Liver (tissue), 9 donors: ENCODE data around the gene ST3GAL5. TPM values are rescaled to one million over a fixed set of nuclear protein-coding genes. Genes with fewer than 3 reads are reported as not detected.

ENCODE experiments used
- DNase-seq: peaks from one replicate; pipeline ENCODE4 v3.0.0-alpha.2; 2017; ENCODE audit warnings: low spot score
- H3K27ac ChIP-seq, 2 donors: one replicate each; pipeline ENCODE4 v1.7.0; 2013; ENCODE audit warnings: inconsistent platforms in 2 of 2, low read length in 2 of 2, control low read depth in 1 of 2, low read depth in 1 of 2, mild to moderate bottlenecking in 1 of 2
- H3K27me3 ChIP-seq, 4 donors: one replicate each; pipeline versions ENCODE4 v1.6.1 to v1.7.0; 2013; ENCODE audit warnings: low read length in 3 of 4, inconsistent platforms in 1 of 4, mild to moderate bottlenecking in 1 of 4, moderate library complexity in 1 of 4; ENCODE audit not compliant: control insufficient read depth in 4 of 4, insufficient read depth in 4 of 4
- H3K36me3 ChIP-seq, 4 donors: one replicate each; pipeline versions ENCODE4 v1.6.1 to v1.7.0; 2013; ENCODE audit warnings: low read length in 3 of 4, mild to moderate bottlenecking in 3 of 4, low read depth in 1 of 4, moderate library complexity in 1 of 4; ENCODE audit not compliant: control insufficient read depth in 4 of 4, insufficient read depth in 3 of 4
- H3K4me1 ChIP-seq, 4 donors: one replicate each; pipeline versions ENCODE4 v1.6.1 to v1.7.0; 2013; ENCODE audit warnings: low read length in 3 of 4, mild to moderate bottlenecking in 3 of 4, moderate library complexity in 1 of 4; ENCODE audit not compliant: control insufficient read depth in 4 of 4, insufficient read depth in 4 of 4
- H3K4me3 ChIP-seq, 3 donors: one replicate each; pipeline versions ENCODE4 v1.6.1 to v1.7.0; 2013; ENCODE audit warnings: low read length in 3 of 3, control low read depth in 1 of 3, low read depth in 1 of 3, mild to moderate bottlenecking in 1 of 3
- H3K9ac ChIP-seq, 2 donors: one replicate each; pipeline ENCODE4 v1.7.0; 2013; ENCODE audit warnings: low read length in 2 of 2, mild to moderate bottlenecking in 2 of 2, moderate library complexity in 2 of 2, control low read depth in 1 of 2, low read depth in 1 of 2
- H3K9me3 ChIP-seq, 4 donors: one replicate each; pipeline versions ENCODE4 v1.6.1 to v1.7.0; 2013; ENCODE audit warnings: low read length in 3 of 4; ENCODE audit not compliant: control insufficient read depth in 4 of 4
- ATF3 ChIP-seq: IDR thresholded peaks from 2 replicates; pipeline ENCODE4 v1.6.1; 2016; ENCODE audit warnings: antibody characterized with exemption
- EGR1 ChIP-seq, 2 donors: IDR thresholded peaks; 2 replicates each; pipeline ENCODE4 v1.6.1; 2016 to 2018; ENCODE audit warnings: antibody characterized with exemption in 2 of 2, low read depth in 2 of 2
- FOXA2 ChIP-seq: IDR thresholded peaks from 2 replicates; pipeline ENCODE4 v1.6.1; 2016; ENCODE audit warnings: antibody characterized with exemption
- GABPA ChIP-seq, 2 donors: IDR thresholded peaks in 1 of 2; conservative IDR thresholded peaks in 1 of 2; 2 replicates each; pipeline ENCODE4 v1.6.1; 2016; ENCODE audit warnings: antibody characterized with exemption in 2 of 2, mild to moderate bottlenecking in 1 of 2, moderate library complexity in 1 of 2
- HNF4A ChIP-seq, 2 donors: conservative IDR thresholded peaks; 2 replicates each; pipeline ENCODE4 v1.6.1; 2016; ENCODE audit warnings: antibody characterized with exemption in 2 of 2, mild to moderate bottlenecking in 2 of 2
- JUND ChIP-seq, 2 donors: IDR thresholded peaks; 2 replicates each; pipeline ENCODE4 v1.6.1; 2016; ENCODE audit warnings: antibody characterized with exemption in 2 of 2
- MAX ChIP-seq: IDR thresholded peaks from 2 replicates; pipeline ENCODE4 v1.6.1; 2016; ENCODE audit warnings: antibody characterized with exemption
- NR2F2 ChIP-seq: IDR thresholded peaks from 2 replicates; pipeline ENCODE4 v1.6.1; 2016; ENCODE audit warnings: antibody characterized with exemption
- RAD21 ChIP-seq, 2 donors: IDR thresholded peaks; 2 replicates each; pipeline ENCODE4 v1.6.1; 2016; ENCODE audit warnings: antibody characterized with exemption in 2 of 2, mild to moderate bottlenecking in 2 of 2
- REST ChIP-seq: IDR thresholded peaks from 2 replicates; pipeline ENCODE4 v1.6.1; 2016; ENCODE audit warnings: antibody characterized with exemption, mild to moderate bottlenecking
- SP1 ChIP-seq: IDR thresholded peaks from 2 replicates; pipeline ENCODE4 v1.6.1; 2018; ENCODE audit warnings: antibody characterized with exemption, mild to moderate bottlenecking
- TAF1 ChIP-seq: conservative IDR thresholded peaks from 2 replicates; pipeline ENCODE4 v1.6.1; 2016; ENCODE audit warnings: antibody characterized with exemption, mild to moderate bottlenecking
- YY1 ChIP-seq: IDR thresholded peaks from 2 replicates; pipeline ENCODE4 v1.6.1; 2016; ENCODE audit warnings: antibody characterized with exemption, mild to moderate bottlenecking
- ZBTB33 ChIP-seq: IDR thresholded peaks from 2 replicates; pipeline ENCODE4 v1.6.1; 2016; ENCODE audit warnings: antibody characterized with exemption
- WGBS: extraction: QIAGEN DNeasy Blood & Tissue Kit; methylation state at CpG from one replicate; pipeline ENCODE4 v1.1.7; 2013; 5-methylcytosine and 5-hydroxymethylcytosine counted together
- polyA plus RNA-seq, 2 donors: library from polyadenylated mRNA; stranded (reverse) in 1 of 2; unstranded in 1 of 2; fragments of 200-250 nt in 1 of 2; fragments of >200 nt in 1 of 2; fragmentation: Nextera tagmentation in 1 of 2; extraction: Ambion mirVana in 1 of 2; gene quantifications; one replicate each; pipeline versions ENCODE4 v1.2.1 to v1.2.3, GENCODE V29; 2013 to 2015
- total RNA-seq, 2 donors: library from RNA; depleted of rRNA; stranded (reverse); fragments of >200 nt; gene quantifications; one replicate each; pipeline ENCODE4 v1.2.3, GENCODE V29; 2014
- donor health status: healthy.
- donor health status: healthy.
- donor health status: healthy.
- donor health status: healthy.
- donor health status: healthy.

Gene ST3GAL5
- total and polyA plus RNA-seq, 4 donors = 4.5 to 17.0 (median 9.0) TPM

- no peak for TF ChIP-seq EGR1 (IDR thresholded peaks at IDR 0.05; ENCODE audit: low read depth in 2 of 2)
- no peak for TF ChIP-seq JUND (IDR thresholded peaks at IDR 0.05)
- TF ChIP-seq ZBTB33 = no peak
- TF ChIP-seq FOXA2 = no peak
- TF ChIP-seq NR2F2 = no peak
- TF ChIP-seq SP1 = no peak
- no peak for TF ChIP-seq GABPA (IDR thresholded peaks at IDR 0.05 in 1 of 2, conservative IDR thresholded peaks at IDR 0.05 in 1 of 2)
- no peak for TF ChIP-seq ATF3
- TF ChIP-seq YY1 = no peak
- TF ChIP-seq REST = no peak
- no peak for TF ChIP-seq TAF1
- no peaks in the 10 kb centered on the region for H3K9me3 ChIP-seq
- peaks cover 4 to 26% (median 17%) of the 10 kb centered on the region in 4 donors for H3K36me3 ChIP-seq
- DNase-seq = no peak
- no peaks in the 10 kb centered on the region for H3K27me3 ChIP-seq
- 97% methylated on average over 10 of the region's 10 CpGs for WGBS
- no peak overlapping the region for H3K4me3 ChIP-seq
- H3K27ac ChIP-seq = no peak overlapping the region
- no peak overlapping the region for H3K9ac ChIP-seq
- H3K4me1 ChIP-seq = no peaks in the 10 kb centered on the region
Measured at GRCh38 chr2:85850451-85850850, 38.3 kb downstream of the ST3GAL5 start.

GRCh38 chr2:85847051-85847588 is 41.7 kb downstream of the ST3GAL5 start:
- DNase-seq = no peak
- Histone ChIP-seq H3K36me3 (peaks cover 5 to 31% (median 26%) of the 10 kb centered on the region in 4 donors), H3K9ac (no peak overlapping the region), H3K4me1 (no peaks in the 10 kb centered on the region), H3K9me3 (no peaks in the 10 kb centered on the region), H3K27ac (no peak overlapping the region), H3K27me3 (no peaks in the 10 kb centered on the region), H3K4me3 (no peak overlapping the region)
- WGBS = 75% methylated on average over 2 of the region's 2 CpGs
- TF ChIP-seq SP1 (no peak), HNF4A (conservative IDR thresholded peaks at IDR 0.05) (no peak), YY1 (no peak), MAX (no peak), RAD21 (IDR thresholded peaks at IDR 0.05) (no peak), JUND (IDR thresholded peaks at IDR 0.05) (no peak)
